Measurements from ENCODE around the gene OR5M10.
"Not testable (repeated sequence)": the region's sequence is repeated elsewhere in the genome, so short reads cannot be mapped to it uniquely, and the experiment has no call there.

OR5M10 gene

DNA sequence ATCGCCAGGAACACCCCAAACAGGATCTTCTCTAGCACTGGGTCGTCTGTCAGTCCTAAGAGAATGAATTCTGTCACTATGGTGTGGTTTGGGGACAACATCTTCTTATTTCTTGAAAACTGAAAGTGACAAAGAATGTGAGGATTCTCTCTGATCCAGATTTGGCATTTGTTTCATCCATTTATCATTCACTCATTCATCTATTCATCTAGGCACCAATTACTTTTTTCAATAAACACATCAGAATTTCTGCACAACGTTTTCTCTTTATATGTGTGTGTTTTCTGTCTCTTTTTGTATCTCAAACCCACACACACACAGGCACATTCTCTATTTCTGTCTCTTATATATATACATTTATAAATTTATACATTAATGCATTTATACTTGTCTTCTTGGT is at the start of gene OR5M10:
Gene OR5M10 (minus strand): TSS at position 101 of the 400 bp plus-strand sequence. CDS start 0 bp downstream, at position 101.
- Mint-ChIP-seq H3K27me3 (no peaks in the 10 kb centered on the region), H3K36me3 (no peaks in the 10 kb centered on the region), H3K4me3 (no peak within 1 kb of the TSS), H3K4me1 (no peaks in the 10 kb centered on the region), H3K27ac (no peak within 1 kb of the TSS), H3K9me3 (peaks cover 3% of the 10 kb centered on the region)
- ATAC-seq (ENCODE audit: low read depth) = no peak
- no peak for DNase-seq (ENCODE audit: low spot score in 2 of 2)

DNA sequence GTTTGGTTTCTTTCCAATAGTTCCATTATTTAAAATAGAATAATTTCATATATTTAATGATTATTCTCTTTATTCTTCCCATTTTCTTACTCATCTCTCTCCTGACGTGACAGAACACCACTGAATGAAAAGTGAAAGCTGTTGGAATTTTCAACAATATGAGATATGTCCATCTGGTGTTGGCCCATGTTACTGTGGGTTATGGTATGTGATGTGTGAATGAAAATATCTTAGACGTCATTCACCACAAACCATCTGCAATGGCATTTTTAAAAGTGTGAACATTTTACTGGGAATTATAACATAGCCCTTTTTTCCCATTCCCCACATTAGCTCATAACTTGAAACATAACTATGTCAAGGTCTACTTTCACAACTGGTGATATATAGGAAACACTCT is 48.4 kb upstream of the OR5M10 start:
- Mint-ChIP-seq H3K27ac (no peak overlapping the region), H3K4me3 (no peak overlapping the region), H3K27me3 (no peaks in the 10 kb centered on the region), H3K9me3 (peaks cover 8% of the 10 kb centered on the region), H3K4me1 (no peaks in the 10 kb centered on the region), H3K36me3 (no peaks in the 10 kb centered on the region)
- DNase-seq (ENCODE audit: low spot score in 2 of 2) (no peak), ATAC-seq (ENCODE audit: low read depth) (no peak)

DNA sequence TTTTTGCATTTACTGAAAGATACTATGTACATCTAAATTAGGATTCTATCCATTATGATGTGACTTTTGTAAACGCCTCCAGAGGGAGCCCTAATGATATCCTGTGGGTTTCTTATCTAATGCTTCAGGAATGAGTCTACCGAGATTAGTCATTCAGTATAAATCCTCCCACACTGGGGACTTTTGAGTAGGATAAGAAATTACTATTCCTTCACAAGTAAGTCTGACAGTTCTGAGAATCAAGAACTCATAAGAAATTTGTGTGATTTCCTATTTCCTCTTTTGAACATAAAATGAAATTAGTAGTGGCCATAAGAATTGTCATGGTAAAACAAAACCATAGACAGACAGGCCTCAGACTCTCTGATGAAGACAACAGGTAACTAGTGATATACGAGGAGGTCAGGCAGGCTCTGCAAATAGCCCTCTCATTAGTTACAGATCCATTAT is 47.2 kb upstream of the OR5M10 start:
- DNase-seq (ENCODE audit: low spot score in 2 of 2) = no peak
- H3K27me3 Mint-ChIP-seq = no peaks in the 10 kb centered on the region
- no peaks in the 10 kb centered on the region for H3K4me1 Mint-ChIP-seq
- ATAC-seq (ENCODE audit: low read depth) = no peak
- no peak overlapping the region for H3K4me3 Mint-ChIP-seq
- H3K27ac Mint-ChIP-seq = no peak overlapping the region
- no peaks in the 10 kb centered on the region for H3K36me3 Mint-ChIP-seq
- H3K9me3 Mint-ChIP-seq = peaks cover 12% of the 10 kb centered on the region

DNA sequence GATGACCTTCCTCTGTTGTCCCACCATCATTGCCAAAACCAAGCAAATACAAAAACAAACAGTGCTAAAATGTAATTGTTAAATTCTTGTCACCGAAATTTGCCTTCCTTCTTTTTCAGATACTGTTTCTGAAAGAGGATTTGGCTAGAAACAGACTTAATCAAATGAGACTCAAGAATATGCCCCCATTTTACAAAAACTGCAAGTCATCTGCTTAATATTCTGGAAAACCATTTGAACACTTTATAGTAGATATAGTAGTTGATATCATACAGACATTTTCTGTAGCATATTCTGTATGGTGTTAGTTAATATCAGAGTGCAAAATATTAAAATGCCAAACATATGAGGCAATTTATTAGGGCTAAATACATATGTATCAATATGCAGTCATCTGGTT is 33.7 kb upstream of the OR5M10 start:
- ATAC-seq (ENCODE audit: low read depth) = no peak
- no peak for DNase-seq (ENCODE audit: low spot score in 2 of 2)
- no peak overlapping the region for H3K4me3 Mint-ChIP-seq

DNA sequence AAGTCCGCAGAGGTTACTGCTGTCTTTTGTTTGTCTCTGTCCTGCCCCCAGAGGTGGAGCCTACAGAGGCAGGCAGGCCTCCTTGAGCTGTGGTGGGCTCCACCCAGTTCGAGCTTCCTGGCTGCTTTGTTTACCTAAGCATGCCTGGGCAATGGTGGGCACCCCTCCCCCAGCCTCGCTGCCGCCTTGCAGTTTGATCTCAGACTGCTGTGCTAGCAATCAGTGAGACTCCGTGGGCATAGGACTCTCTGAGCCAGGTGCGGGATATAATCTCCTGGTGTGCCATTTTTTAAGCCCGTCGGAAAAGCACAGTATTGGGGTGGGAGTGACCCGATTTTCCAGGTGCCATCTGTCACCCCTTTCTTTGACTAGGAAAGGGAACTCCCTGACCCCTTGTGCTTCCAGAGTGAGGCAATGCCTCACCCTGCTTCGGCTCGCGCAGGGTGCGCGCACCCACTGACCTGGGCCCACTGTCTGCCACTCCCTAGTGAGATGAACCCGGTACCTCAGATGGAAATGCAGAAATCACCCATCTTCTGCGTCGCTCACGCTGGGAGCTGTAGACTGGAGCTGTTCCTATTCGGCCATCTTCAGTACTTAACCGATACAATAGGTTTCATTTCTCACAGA is 14.7 kb upstream of the OR5M10 start:
- H3K36me3 Mint-ChIP-seq = not testable (repeated sequence)

More for the DNA sequence above, 33.7 kb upstream of the OR5M10 start:
- Mint-ChIP-seq H3K27me3 (no peaks in the 10 kb centered on the region), H3K4me1 (peaks cover 2% of the 10 kb centered on the region), H3K27ac (no peak overlapping the region), H3K36me3 (no peaks in the 10 kb centered on the region), H3K9me3 (peaks cover 2% of the 10 kb centered on the region)

DNA sequence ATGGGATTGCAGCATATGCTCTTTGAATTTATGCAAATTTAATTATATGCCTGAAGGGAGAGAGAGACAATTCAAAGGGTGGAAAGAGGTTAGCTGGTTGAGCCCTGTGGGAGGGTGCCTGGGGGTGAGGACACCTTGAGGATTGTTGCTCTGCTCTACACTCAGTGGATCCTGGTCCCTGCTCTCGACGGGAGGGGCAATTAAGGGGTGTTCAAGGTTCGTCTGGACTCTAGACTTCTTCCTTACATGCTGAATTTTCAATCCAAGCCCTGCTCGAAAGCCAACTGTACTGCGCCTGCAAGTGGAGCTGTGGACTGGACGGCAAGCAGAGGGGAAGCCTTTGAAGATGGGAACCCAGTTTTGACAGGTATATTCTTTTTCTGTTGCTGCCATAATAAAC is 18.9 kb downstream of the OR5M10 start:
- no peaks in the 10 kb centered on the region for H3K36me3 Mint-ChIP-seq
- ATAC-seq (ENCODE audit: low read depth) (no peak), DNase-seq (ENCODE audit: low spot score in 2 of 2) (no peak)
- no peak overlapping the region for H3K27ac Mint-ChIP-seq
- H3K9me3 Mint-ChIP-seq = peaks cover 6% of the 10 kb centered on the region
- no peaks in the 10 kb centered on the region for H3K4me1 Mint-ChIP-seq
- no peaks in the 10 kb centered on the region for H3K27me3 Mint-ChIP-seq
- H3K4me3 Mint-ChIP-seq = no peak overlapping the region

More for the DNA sequence above, 14.7 kb upstream of the OR5M10 start:
- DNase-seq (ENCODE audit: low spot score in 2 of 2); H3K27me3 Mint-ChIP-seq; H3K9me3 Mint-ChIP-seq; H3K4me3 Mint-ChIP-seq; H3K4me1 Mint-ChIP-seq; H3K27ac Mint-ChIP-seq; ATAC-seq (ENCODE audit: low read depth): not testable (repeated sequence)

DNA sequence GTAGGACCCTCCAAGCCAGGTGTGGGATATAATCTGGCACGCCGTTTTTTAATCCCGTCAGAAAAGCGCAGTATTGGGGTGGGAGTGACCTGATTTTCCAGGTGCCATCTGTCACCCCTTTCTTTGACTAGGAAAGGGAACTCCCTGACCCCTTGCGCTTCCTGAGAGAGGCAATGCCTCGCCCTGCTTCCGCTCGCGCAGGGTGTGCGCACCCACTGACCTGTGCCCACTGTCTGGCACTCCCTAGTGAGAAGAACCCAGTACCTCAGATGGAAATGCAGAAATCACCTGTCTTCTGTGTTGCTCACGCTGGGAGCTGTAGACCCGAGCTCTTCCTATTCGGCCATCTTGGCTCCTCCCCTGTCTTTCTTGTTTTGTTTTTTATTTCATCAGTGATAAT is 22.8 kb downstream of the OR5M10 start:
- H3K4me3 Mint-ChIP-seq; H3K4me1 Mint-ChIP-seq; ATAC-seq (ENCODE audit: low read depth); DNase-seq (ENCODE audit: low spot score in 2 of 2); H3K36me3 Mint-ChIP-seq; H3K27ac Mint-ChIP-seq; H3K27me3 Mint-ChIP-seq; H3K9me3 Mint-ChIP-seq: not testable (repeated sequence)

DNA sequence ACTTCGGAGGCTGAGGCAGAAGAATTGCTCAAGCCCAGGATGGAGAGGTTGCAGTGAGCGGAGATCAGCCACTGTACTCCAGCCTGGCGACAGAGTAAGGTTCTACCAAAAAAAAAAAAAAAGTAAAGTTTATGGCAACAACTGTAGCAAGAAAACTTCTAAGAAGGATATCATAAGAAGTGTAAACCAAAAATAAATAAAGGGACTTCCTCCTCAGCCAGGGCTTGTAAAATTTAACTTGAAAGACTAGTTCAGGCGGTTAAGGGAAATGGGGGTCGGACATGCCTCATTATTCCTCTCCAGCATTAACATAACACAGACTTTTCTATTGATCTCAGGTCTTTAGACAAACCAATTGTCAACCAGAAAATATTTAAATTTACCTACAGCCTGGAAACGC is 32.0 kb downstream of the OR5M10 start:
- Mint-ChIP-seq H3K27me3 (no peaks in the 10 kb centered on the region), H3K4me3 (no peak overlapping the region), H3K27ac (no peak overlapping the region), H3K4me1 (no peaks in the 10 kb centered on the region), H3K9me3 (peaks cover 8% of the 10 kb centered on the region), H3K36me3 (no peaks in the 10 kb centered on the region)
- no peak for ATAC-seq (ENCODE audit: low read depth)
- DNase-seq (ENCODE audit: low spot score in 2 of 2) = no peak

DNA sequence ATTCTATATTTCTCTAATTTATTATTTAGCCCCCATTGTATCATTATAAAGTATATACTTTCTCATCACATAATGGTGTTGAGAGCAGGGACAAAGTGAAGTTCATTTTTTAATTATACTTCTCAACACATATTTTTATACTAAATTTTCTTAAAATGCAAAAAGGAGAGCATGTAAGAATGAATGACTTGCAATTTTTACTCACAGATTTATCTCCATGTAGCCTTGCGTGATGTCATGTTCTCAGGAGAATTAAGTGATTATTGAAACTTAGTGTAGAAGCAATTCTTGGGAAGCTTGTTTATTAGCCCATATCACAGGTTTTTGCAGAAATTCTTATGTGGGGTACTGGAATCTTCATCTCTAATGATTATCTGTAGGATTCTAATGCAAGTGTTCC is 33.8 kb downstream of the OR5M10 start:
- H3K4me1 Mint-ChIP-seq = no peaks in the 10 kb centered on the region
- H3K4me3 Mint-ChIP-seq = no peak overlapping the region
- peaks cover 8% of the 10 kb centered on the region for H3K9me3 Mint-ChIP-seq
- H3K27ac Mint-ChIP-seq = no peak overlapping the region
- DNase-seq (ENCODE audit: low spot score in 2 of 2) (no peak), ATAC-seq (ENCODE audit: low read depth) (no peak)
- H3K27me3 Mint-ChIP-seq = no peaks in the 10 kb centered on the region
- no peaks in the 10 kb centered on the region for H3K36me3 Mint-ChIP-seq

DNA sequence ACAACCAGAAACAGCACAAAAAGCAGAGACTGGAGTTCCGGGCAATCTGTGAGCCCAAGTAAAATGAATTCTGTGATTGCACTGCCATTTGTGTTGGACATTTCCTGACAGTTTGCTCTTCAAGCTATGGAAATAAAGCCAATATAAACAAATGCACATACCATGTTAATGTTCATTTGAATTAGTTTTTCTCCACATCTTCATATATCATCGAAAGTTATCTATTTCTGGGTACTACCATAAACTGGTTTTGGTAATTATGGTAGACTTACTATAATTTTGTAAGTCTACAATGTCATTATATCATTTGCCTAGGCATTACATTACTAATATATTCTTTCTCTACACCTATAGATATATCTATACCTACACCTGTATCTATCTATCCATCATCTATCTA is 34.4 kb downstream of the OR5M10 start, which contains the start of gene OR5M11:
Gene OR5M11 (minus strand): TSS at position 101 of the 400 bp plus-strand sequence. CDS start 0 bp downstream, at position 101.
- Mint-ChIP-seq H3K27me3 (no peaks in the 10 kb centered on the region), H3K9me3 (peaks cover 8% of the 10 kb centered on the region), H3K4me1 (no peaks in the 10 kb centered on the region), H3K36me3 (no peaks in the 10 kb centered on the region), H3K27ac (no peak within 1 kb of the TSS), H3K4me3 (no peak within 1 kb of the TSS)
- DNase-seq (ENCODE audit: low spot score in 2 of 2) (no peak), ATAC-seq (ENCODE audit: low read depth) (no peak)

DNA sequence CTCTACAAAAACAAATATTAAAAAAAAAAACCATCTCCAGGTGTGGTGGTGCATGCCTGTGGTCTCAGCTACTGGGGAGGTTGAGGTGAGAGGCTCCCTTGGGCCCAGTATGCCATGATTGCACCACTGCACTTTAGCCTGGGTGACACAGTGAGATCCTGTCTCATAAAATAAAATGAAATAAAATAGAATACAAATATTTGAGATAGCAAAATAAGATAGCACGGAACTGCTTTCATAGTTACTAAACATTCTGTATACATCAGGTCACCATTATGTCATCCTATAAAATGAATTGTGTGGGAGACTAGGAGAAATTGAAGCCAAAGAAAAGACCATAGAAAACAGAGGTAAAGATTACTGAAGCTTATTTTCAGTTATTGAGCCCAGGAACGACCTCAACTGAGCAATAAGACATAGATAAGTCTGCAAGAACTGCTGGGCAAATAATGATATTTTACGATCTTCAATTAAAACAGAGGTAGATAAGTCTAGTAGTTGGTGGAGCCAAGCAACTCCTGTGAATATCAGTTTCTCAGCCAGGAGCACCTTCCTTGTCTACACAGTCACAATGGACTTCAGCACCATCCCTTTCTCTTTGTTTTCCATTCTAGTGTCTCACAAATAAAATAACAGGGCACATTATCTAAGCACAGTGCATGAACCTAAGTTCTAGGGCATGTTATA is 44.3 kb downstream of the OR5M10 start:
- H3K27ac Mint-ChIP-seq = no peak overlapping the region
- no peak for DNase-seq (ENCODE audit: low spot score in 2 of 2)
- H3K9me3 Mint-ChIP-seq = peaks cover 4% of the 10 kb centered on the region
- no peaks in the 10 kb centered on the region for H3K27me3 Mint-ChIP-seq
- no peak overlapping the region for H3K4me3 Mint-ChIP-seq
- H3K36me3 Mint-ChIP-seq = no peaks in the 10 kb centered on the region
- no peak for ATAC-seq (ENCODE audit: low read depth)
- no peaks in the 10 kb centered on the region for H3K4me1 Mint-ChIP-seq

DNA sequence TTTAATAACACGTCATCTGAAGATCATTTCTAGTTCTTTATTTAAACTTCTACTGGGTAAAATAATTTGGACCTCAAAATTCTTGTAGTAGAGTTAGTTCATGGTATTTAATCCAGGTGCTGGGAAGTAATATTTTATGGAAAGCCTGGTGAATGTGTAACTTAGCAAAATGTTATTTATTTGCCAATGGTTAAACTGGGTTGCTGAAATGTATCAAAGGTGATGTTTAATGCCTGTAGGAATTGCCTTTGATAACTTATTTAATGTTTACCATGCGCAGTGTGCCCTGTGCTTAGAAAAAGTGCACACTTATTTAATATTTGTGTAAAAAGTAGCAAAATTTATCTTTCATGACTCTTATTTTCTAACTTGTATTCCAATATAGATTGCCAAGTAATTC is 45.7 kb downstream of the OR5M10 start:
- H3K4me3 Mint-ChIP-seq = no peak overlapping the region
- DNase-seq (ENCODE audit: low spot score in 2 of 2) (no peak), ATAC-seq (ENCODE audit: low read depth) (no peak)
- H3K27ac Mint-ChIP-seq = no peak overlapping the region
- no peaks in the 10 kb centered on the region for H3K36me3 Mint-ChIP-seq
- H3K9me3 Mint-ChIP-seq = peaks cover 5% of the 10 kb centered on the region
- H3K4me1 Mint-ChIP-seq = no peaks in the 10 kb centered on the region
- H3K27me3 Mint-ChIP-seq = no peaks in the 10 kb centered on the region
